ENCODE results near the gene GPR15LG.
"Not testable (repeated sequence)": the region's sequence is repeated elsewhere in the genome, so short reads cannot be mapped to it uniquely, and the experiment has no call there.

GPR15LG gene

DNA sequence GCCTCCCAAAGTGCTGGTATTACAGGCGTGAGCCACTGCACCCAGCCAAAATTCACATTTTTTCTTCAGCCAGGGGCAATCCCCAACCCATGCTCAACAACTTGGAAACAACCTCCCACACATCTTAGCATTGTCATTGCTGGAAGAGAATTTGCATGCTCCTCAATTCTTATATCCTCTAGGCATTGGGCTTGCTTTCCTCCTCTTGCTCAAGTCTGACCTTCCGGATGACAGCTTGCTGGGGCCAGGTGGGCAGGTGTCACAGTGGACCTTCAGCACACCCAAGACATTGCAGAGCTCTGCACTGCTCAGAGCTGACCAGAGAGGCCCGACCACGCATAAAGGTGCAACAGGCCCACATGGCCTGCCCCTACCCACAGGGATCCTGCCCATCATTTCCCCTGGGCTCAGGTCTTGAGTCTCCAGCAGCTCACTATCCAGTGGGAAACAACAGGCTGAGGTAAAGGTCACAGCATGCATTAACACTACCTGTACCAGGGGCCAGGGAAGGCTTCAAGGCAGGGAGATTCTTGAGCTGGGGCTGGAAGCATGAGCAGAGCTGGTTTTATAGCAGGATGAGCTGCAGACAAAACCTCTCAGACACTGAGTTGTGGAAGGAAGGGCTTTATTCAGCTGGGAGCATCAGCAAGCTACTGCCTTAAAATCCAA, 6.8 kb upstream of the GPR15LG start:
- no peak for DNase-seq

DNA sequence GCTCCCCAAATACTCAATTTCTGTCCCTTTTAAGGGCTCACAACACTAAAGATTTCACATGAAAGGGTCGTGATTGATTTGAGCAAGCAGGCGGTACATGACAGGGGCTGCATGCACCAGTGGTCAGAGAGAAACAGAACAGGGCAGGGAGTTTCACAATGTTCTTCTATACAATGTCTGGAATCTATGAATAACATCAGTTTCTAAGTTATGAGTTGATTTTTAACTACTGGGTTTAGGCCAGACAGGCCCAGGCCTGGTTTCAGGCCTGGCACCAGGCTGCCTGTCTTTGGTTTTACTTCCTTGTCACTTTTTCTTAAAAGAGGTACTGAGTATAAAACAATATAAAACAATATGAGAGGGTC, 6.3 kb upstream of the GPR15LG start:
- DNase-seq, result not testable (repeated sequence)

DNA sequence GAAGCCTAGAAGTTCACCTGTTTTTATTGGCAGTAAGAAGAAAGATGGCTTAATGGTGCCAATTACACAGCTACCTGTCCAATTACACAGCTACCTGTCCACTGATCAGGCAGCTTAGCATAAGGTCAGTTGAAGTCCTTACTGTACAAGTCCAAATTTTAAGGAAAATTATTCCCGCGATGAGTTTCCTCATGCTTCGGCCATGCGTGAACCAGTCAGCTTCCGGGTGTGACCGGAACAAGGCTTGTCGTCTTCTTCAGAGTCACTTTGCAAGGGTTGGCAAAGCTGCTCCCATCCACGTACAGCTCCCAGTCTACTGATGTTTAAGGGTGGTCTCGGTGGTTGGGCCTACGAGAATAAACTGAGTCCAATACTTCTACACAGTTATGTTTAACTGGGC, 5.2 kb upstream of the GPR15LG start:
- DNase-seq, result not testable (repeated sequence)

DNA sequence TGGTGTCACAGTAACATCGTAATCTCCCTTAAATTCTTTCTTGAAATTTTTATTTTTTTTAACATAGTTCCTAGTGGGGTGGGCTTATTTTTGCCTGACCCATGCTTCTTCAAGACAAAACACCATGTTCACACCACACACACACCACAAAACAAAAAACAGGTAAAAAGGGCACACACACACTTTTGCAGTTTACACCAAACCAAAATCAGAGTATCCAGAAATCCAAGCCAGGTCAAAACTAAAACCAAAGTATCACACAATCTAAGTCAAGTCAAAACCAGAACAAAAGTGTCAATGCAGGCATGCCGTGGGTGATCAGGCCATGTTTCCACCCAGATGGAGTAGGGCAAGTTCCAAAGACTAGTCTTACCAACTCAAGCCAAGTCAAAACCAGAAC, 2.4 kb upstream of the GPR15LG start:
- not testable (repeated sequence) for DNase-seq

DNA sequence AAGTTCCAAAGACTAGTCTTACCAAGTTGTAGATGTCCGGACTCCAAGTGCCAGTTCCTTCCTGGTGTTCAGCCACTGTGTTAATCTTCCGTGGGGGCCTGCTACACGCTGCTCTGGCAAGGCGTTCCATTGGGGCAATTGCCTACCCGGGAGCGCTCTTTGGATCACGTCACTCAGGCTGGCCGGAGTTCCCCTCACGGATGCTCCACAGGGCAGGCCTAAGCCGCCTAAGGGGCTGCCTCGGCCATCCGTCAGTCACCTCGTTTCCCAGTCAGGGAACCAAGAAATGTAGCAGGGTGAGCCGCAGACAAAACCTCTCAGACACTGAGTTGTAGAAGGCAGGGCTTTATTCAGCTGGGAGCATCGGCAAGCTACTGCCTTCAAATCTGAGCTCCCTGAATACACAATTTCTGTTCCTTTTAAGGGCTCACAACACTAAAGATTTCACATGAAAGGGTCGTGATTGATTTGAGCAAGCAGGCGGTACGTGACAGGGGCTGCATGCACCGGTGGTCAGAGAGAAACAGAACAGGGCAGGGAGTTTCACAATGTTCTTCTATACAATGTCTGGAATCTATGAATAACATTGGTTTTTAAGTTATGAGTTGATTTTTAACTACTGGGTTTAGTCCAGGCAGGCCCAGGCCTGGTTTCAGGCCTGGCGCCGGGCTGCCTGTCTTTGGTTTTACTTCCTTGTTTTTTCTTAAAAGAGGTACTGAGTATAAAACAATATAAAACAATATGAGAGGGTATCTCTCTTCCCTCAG, 1.7 kb upstream of the GPR15LG start:
- DNase-seq, result not testable (repeated sequence)

DNA sequence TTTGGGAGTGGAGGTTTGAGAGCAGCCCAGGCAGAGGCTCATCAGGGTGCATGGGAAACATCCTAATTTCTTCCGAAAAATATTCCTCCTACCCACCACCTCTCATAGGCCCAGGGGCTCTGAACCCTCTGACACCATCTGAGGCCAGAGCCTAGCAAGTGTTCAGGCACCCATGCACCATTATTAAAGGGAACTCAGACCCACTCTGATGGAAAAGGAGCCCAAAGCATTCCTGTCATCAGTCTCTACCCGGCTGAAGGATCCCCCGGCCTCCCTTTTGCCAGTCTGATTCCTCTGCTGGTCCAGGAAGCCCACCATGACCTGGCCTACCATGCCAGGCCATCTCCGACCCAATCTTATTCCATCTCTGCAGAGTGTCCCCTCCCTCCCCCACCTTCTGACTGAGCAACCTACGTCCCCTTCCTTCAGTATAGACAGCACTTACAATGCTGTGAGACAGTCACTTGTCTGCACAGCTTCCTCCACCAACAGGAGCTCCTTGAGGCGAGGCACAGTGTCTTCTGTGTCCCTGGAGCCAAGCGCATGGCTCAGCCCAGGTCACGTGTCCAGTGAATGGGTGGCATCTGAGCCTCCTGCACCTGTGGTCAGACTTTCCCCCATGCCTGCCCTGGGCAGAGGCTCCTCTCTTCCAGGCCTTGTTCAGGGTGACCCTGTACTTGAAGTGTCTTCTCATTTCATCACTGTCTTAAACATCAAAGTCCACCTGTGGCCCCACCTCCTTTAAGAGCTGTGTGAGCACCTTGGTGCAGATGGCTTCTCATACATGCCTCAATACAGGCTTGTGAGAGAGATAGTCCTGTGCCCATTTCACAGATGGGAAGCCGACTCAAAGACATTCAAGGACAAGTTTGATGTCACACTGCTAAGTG, 889 bp upstream of the GPR15LG start:
- DNase-seq, result no peak

DNA sequence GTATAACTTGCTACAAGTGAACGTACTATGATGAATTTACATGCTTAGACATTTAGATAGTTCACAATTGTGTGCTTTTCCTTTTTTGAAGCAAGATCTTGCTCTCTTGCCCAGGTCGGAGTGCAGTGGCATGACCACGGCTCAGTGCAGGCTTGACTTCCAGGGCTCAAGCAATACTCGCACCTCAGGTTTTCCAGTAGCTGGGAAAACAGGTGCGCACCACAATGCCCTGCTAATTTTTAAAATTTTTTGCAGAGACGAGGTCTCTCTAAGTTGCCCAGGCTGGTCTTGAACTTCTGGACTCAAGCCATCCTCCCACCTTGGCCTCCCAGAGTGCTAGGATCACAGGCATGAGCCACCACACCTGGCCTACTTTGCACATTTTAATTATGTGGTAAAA, 1.8 kb downstream of the GPR15LG start:
- no peak for DNase-seq

DNA sequence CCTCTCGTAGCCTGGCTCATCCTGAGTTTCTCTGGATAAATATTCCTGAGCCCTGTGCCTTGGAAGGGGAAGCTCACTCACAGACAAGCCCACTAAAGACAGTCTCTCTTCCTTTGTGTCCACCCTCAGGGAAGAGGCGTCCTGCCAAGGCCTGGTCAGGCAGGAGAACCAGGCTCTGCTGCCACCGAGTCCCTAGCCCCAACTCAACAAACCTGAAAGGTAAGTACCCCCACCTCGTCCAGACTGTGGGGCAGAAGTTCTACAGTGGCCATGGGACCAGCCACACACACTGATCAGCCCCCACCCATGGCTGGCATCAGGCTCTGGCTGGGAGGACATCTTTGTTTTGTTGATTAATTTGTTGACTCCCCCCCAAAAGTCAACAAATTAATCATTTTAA, 2.8 kb downstream of the GPR15LG start:
- DNase-seq, result no peak

DNA sequence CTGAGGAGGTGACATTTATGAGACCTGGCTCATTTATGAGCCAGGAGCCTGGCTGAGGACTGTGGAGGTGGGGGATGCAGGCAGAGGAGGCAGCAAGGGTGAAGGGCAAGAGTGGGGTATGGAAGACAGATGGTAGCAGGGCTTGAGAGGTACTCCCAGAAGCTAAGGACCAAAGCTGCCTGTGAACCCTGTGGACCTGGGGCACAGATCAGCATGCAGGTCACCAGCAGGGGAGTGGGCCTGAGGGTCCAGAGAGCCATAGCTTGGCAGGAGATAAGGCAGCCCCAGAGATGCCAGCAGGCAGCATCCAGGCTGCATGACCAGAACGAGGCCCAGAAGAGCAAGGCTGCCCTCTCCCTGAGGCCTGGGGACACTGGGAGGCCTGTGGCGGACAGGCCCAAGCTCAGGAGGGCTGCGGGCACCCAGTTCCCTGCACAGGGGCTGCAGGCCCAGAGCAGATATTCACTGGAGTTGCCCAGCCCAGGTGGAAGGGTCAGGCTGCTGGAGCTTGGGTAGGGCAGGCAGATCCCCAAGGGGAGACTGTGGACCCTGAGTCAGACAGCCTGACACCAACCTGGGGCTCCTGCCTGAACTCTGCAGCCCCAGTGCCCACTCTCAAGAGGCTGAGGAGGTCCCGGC, 3.4 kb downstream of the GPR15LG start:
- DNase-seq, result no peak

DNA sequence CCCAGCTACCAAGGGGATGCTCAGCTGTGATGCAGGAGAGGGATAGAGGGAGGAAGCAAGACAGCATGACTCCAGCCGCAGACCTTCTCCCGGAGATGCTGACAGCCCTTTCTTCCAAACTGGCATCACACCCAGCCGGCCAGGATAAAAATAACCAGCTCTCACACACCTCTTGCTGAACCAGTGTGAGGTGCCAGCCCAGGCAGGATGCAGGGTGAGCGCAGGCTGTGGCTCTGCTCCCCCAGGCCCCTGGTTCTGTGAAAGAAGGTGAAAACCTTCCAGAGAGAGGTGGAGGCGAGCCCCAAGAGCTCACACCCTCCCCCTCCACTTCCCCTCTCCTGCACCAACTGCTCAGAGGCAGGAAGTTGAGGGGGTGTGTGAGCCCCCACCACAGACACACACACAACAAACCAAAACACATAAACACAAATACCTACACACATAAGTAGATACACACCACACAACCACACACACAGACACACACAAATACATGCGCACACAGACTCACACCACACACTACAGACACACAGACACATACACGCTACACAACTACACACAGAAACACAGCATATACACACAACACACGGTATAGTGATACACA, 4.0 kb downstream of the GPR15LG start:
- no peak for DNase-seq

DNA sequence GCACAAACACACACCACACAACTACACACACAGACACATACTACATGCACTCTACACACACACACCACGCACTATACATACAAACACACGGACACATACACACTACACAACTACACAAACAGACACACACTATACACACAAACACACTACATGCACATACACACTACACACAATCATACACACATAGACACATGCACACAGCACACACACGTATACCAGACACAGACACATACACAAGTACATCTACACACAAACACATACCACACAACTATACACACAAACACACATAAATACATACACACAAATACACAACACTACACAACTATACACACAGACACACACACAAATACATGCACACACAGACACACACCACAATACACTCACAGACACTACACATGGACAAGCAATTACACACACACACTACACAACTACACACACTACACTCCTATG, 4.6 kb downstream of the GPR15LG start:
- no peak for DNase-seq

DNA sequence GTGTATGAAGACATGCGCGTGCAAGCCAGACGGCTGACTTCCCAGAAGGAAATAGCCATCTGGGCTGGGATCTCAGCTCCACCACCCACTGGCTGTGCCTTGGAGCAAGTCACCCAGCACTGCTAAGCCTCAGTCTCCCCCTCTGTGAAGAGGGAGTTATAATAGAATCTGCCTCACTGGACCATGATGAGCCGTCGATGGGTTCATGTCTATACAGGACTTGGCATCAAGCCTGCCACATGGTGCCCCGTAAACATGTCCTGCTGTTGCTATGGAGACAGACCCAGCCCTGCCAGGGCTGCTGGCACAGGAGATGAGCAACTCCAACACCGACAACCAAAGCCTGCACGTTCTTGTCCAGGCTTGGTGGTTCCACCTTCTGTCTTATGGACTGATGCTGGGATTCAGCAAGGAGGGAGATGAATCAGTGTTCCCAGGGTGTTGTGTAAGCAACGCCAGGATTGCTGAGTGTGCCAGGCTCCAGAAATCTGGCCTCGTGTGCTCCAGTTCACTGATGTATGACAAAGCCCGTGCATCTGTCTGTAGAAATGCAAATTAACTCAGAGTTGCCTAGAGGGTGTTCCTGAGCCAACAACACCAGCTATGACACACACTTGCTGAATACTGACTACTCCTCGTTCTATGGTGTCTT, 5.6 kb downstream of the GPR15LG start:
- DNase-seq, result peak; percentile 53

DNA sequence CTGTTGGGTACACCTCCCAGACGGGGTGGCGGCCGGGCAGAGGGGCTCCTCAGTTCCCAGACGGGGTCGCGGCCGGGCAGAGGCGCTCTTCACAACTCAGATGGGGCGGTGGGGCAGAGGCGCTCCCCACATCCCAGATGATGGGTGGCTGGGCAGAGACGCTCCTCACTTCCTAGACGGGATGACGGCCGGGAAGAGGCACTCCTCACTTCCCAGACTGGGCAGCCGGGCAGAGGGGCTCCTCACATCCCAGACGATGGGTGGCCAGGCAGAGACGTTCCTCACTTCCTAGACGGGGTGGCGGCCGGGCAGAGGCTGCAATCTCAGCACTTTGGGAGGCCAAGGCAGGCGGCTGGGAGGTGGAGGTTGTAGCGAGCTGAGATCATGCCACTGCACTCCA, 6.8 kb downstream of the GPR15LG start:
- DNase-seq, result not testable (repeated sequence)

DNA sequence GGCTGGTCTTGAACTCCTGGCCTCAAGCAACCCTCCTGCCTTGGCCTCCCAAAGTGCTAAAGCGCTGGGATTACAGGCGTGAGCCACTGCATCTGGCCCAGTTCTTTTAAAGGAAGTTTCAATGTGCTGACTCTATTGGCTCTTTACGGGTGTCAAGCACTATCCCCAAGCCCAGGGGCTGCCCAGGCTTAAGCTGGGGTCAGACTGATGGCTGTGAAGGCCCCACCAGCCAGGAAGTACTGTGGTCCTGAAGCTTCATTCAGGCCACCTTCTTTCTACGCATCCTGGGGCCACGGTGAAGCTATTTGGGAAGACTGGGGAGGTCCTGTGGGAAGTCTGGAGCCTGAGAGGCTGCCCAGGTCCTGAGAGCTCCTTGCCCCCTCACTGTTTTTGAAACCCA, 8.0 kb downstream of the GPR15LG start:
- DNase-seq, result no peak

DNA sequence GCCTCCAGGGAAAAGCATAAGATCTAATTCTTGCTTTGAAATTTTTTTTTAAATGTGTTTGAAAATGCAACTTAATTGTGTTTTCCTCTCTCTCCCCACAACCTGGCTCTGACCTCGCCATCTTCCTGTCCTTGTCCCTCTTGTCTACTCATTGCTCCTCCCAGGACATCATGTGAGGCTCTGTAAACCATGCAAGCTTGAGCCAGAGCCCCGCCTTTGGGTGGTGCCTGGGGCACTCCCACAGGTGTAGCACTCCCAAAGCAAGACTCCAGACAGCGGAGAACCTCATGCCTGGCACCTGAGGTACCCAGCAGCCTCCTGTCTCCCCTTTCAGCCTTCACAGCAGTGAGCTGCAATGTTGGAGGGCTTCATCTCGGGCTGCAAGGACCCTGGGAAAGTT, 10.9 kb downstream of the GPR15LG start:
- DNase-seq, result no peak

DNA sequence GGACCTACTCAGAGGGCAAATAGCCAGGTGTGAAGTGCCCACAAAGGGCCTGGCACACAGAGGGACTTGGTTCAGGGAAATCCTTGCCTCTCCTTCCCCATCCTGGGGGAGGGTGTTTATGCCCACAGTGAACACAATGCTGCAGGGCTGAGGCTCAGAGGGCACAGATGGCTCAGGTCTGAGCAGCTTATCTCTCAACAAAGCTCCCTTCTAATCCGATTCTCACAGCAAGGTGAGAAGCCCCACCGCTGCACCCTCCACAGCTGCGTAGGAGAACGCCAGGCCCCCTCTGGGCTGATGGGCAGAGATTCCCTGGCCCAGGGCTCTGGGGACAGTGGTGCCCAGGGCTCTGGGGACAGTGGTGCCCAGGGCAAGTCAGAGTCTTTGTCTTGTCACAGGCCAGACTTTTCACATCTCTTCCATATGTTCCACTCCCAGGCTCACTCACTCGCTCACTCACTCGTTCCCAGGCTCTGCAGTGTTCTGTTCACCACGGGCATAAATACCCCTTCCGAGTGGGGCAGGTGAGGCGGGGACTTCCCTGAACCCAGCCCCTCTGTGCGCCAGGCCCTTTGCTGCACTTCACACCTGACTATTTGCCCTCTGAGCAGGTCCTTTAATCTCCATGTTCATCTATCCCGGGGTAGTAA, 12.1 kb downstream of the GPR15LG start:
- DNase-seq, result no peak

DNA sequence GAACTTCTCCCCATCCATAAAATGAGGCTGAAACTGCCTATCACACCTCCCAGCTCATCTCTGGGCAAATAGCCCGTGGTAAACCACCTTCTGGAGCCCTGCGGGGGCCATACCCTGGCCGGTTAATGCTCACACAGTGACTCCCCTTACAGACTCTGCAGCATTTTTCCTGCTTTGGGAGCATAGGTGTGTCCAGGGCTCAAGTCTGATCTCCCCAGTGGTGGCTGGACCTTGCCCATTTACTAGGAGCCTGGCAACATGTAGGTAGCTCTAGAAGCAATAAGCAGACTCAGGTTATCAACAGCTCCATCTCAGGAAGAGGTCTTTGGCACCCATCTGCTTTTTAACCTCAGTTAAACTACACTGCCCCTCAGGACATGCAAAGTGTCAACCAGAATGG, 15.2 kb downstream of the GPR15LG start:
- DNase-seq, result no peak

DNA sequence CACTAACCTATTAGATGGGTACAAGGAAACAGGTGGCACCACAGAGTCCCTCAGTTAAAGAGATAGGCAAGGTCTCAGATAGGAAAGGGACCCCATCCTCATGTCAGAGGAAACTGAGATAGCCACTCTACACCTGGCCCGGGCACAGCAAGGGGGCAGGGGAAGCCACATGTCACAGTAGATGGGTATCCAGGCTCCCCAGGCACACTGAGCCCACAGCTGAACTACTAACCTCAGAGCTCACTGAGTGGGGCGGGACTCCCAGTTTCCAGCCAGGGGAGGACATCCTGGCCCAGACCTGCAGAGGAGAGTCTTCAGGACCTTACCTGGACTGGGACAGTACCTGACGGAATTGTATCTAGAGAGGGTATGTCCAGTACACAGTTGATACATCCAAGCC, 17.0 kb downstream of the GPR15LG start:
- DNase-seq, result no peak

DNA sequence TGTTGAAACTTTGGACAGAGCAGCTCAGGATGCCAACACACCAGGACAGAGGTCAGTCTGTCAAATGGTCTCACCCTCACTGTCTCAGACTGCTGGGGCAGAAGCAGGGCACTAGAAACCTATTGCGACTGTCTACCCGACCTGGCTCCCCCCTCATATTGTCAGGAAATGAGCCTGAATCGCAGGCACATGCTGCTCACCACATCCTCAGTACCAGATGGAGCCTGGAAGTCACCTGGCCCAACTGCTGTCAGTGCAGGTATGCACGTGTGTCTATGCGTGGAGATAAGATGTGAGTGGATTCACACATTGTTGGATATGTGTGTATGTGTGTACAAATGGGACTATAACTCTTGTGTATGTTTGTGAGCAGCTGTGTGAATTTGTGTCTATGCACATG, 17.5 kb downstream of the GPR15LG start:
- DNase-seq, result no peak

DNA sequence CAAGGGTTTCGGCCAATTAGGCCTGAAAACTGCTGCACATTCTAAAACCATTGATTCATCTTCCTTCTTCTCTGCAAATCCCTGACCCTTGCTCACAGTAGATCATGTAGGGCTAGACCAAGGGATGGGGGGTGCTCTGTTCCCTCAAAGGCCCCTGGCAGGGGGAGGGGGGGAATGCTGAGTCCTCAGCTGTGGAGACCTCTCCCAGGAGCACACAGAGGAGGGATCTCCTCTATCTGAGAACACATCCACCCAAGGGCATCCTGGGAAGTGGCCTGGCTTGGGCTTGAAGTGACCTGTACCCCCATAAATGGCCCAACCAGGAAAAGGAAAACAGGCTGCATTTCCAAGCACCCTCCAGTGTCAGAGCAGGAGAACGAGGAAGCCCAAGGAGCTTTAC, 19.7 kb downstream of the GPR15LG start:
- DNase-seq, result no peak

DNA sequence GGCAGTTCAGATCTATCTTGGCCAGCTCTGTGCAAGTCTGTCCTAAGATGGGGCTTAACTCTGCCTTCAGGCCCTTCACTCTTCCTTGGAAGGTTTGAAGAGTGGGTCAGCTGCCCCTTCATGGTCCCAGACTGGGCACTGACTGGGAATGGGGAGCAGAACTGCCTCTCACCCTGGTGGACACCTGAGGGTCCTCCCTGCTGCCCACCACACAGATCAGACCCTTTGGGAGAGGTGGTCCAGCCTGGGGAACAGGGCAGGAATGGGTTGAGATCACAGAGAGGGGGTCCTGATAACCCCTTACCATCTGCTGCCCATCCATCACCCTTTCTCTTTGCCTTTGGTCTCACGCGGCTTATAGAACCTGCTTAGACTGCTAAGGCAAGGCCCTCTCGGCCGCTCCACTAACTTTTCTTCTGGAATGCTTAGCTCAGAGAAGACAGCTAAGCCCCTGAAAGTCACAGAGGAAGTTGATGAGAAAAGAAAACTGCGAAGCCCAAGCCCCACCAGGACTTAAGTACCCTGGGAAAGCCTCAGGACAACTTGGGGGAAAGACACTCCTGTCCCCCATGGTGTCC, 20.3 kb downstream of the GPR15LG start:
- DNase-seq, result no peak
